Karpas-422 (cell line): ENCODE measurements around the gene CD86. TPM values are rescaled to one million over a fixed set of nuclear protein-coding genes. Genes with fewer than 3 reads are reported as not detected.

ENCODE experiments used
- DNase-seq: peaks from one replicate; pipeline ENCODE4 v3.0.0-alpha.2; 2015
- H2AFZ ChIP-seq: fragments of 200-600 bp; sonication (generic); 2 replicates; pipeline ENCODE4 v1.6.1; 2014; ENCODE audit warnings: antibody characterized with exemption, low read length, mixed read lengths
- H3K27ac ChIP-seq: fragments of 200-600 bp; sonication (generic); 2 replicates; pipeline ENCODE4 v1.5.1; 2014; ENCODE audit warnings: mild to moderate bottlenecking, low read length, moderate library complexity
- H3K27me3 ChIP-seq: fragments of 200-600 bp; sonication (generic); 2 replicates; pipeline ENCODE4 v1.6.1; 2014; ENCODE audit warnings: low read length, mixed read lengths
- H3K36me3 ChIP-seq: fragments of 200-600 bp; sonication (generic); 2 replicates; pipeline ENCODE4 v1.6.1; 2014; ENCODE audit warnings: low read length, mixed read lengths; ENCODE audit not compliant: insufficient read depth
- H3K4me1 ChIP-seq: fragments of 200-600 bp; sonication (generic); 2 replicates; pipeline ENCODE4 v1.6.1; 2014; ENCODE audit warnings: mild to moderate bottlenecking, low read length, mixed read lengths
- H3K4me2 ChIP-seq: fragments of 200-600 bp; sonication (generic); 2 replicates; pipeline ENCODE4 v1.6.1; 2014; ENCODE audit warnings: low read length, low read depth, mild to moderate bottlenecking; ENCODE audit not compliant: poor library complexity, severe bottlenecking
- H3K4me3 ChIP-seq: fragments of 200-600 bp; sonication (generic); 2 replicates; pipeline ENCODE4 v1.5.1; 2014; ENCODE audit warnings: mild to moderate bottlenecking, antibody characterized with exemption, low read length, mixed read lengths
- H3K79me2 ChIP-seq: fragments of 200-600 bp; sonication (generic); 2 replicates; pipeline ENCODE4 v1.6.1; 2014; ENCODE audit warnings: mild to moderate bottlenecking, low read length, mixed read lengths
- H3K9ac ChIP-seq: fragments of 200-600 bp; sonication (generic); 2 replicates; pipeline ENCODE4 v1.6.0; 2014; ENCODE audit warnings: low read length
- H3K9me2 ChIP-seq: fragments of 200-600 bp; sonication (generic), shearing (Covaris generic); replicated peaks from 2 replicates; pipeline ENCODE4 v1.6.0; 2014; ENCODE audit warnings: mild to moderate bottlenecking, low read length, moderate library complexity; ENCODE audit not compliant: insufficient read depth
- H3K9me3 ChIP-seq: fragments of 300-700, 200-600 bp; sonication (generic); 2 replicates; pipeline ENCODE4 v1.6.1; 2014; ENCODE audit warnings: low read length, mixed read lengths
- H4K20me1 ChIP-seq: fragments of 200-600 bp; sonication (generic); 2 replicates; pipeline ENCODE4 v1.6.1; 2014; ENCODE audit warnings: mild to moderate bottlenecking, antibody characterized with exemption, low read length, low read depth; ENCODE audit not compliant: insufficient read depth
- total RNA-seq: library from RNA; depleted of rRNA; stranded (reverse); fragments of >200 nt; shearing (Covaris generic); gene quantifications from 2 replicates; pipeline ENCODE4 v1.2.3, GENCODE V29; 2014; ENCODE audit warnings: low replicate concordance

Gene CD86
- total RNA-seq, 1 experiment from 2014 or later, result 24.4 TPM

DNA sequence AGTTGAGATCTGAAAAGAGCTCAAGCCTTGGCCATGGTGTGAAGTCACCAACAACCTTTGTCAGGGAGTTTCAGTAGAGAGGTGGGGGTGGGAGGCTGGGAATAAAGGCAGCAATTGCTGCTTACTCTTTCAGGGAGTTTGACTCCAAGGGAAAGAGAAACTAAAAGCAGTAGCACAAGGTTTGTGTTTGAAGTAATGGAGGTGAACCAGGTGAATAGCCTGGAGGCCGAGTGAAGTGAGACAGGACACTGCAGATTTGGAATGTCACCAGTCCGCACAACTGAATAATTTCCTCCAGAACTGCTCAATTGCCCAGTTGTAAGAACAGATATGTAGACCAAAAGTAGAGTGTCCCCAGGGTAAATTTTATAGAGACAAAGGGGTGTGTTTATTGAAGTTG, 44.1 kb downstream of the CD86 start:
- no peaks in the 10 kb centered on the region for H3K9me2 ChIP-seq
- no peak for DNase-seq
- no peaks in the 10 kb centered on the region for H4K20me1 ChIP-seq
- H3K4me2 ChIP-seq, result no peak overlapping the region
- no peaks in the 10 kb centered on the region for H3K9me3 ChIP-seq
- H3K9ac ChIP-seq, result no peak overlapping the region
- peaks cover 34% of the 10 kb centered on the region for H3K4me1 ChIP-seq
- H3K27me3 ChIP-seq, result no peaks in the 10 kb centered on the region
- H3K4me3 ChIP-seq, result no peak overlapping the region
- H3K79me2 ChIP-seq, result no peaks in the 10 kb centered on the region
- H3K27ac ChIP-seq, result no peak overlapping the region
- H3K36me3 ChIP-seq, result no peaks in the 10 kb centered on the region
- H2AFZ ChIP-seq, result no peak overlapping the region

GRCh38 chr3:122100083-122100482, 44.9 kb downstream of the CD86 start:
- H3K4me3 ChIP-seq, result no peak overlapping the region
- no peak overlapping the region for H3K9ac ChIP-seq
- no peaks in the 10 kb centered on the region for H4K20me1 ChIP-seq
- H3K9me3 ChIP-seq, result no peaks in the 10 kb centered on the region
- no peak overlapping the region for H3K4me2 ChIP-seq
- H3K27ac ChIP-seq, result no peak overlapping the region
- no peaks in the 10 kb centered on the region for H3K9me2 ChIP-seq
- no peaks in the 10 kb centered on the region for H3K36me3 ChIP-seq
- no peak overlapping the region for H2AFZ ChIP-seq
- H3K4me1 ChIP-seq, result peaks cover 31% of the 10 kb centered on the region
- H3K27me3 ChIP-seq, result no peaks in the 10 kb centered on the region
- no peak for DNase-seq
- H3K79me2 ChIP-seq, result no peaks in the 10 kb centered on the region

- Histone ChIP-seq H3K4me1 (peaks cover 31% of the 10 kb centered on the region), H3K27ac (no peak overlapping the region), H3K4me3 (peak overlapping the region; percentile 1; the same call in 1 of the 2 replicates), H3K9me3 (no peaks in the 10 kb centered on the region), H4K20me1 (no peaks in the 10 kb centered on the region), H3K4me2 (peak overlapping the region; percentile 39), H2AFZ (peak overlapping the region; percentile 5), H3K9me2 (no peaks in the 10 kb centered on the region), H3K36me3 (no peaks in the 10 kb centered on the region), H3K9ac (peak overlapping the region; percentile 14; the same call in 1 of the 2 replicates), H3K79me2 (no peaks in the 10 kb centered on the region), H3K27me3 (no peaks in the 10 kb centered on the region)
- peak; percentile 92 for DNase-seq
These were observed 45.7 kb downstream of the CD86 start for GRCh38 chr3:122100591-122101463.

- Histone ChIP-seq H3K4me2 (peak overlapping the region; percentile 39), H3K4me3 (no peak overlapping the region), H3K79me2 (no peaks in the 10 kb centered on the region)
These were observed 46.5 kb downstream of the CD86 start for GRCh38 chr3:122101646-122102045.

DNA sequence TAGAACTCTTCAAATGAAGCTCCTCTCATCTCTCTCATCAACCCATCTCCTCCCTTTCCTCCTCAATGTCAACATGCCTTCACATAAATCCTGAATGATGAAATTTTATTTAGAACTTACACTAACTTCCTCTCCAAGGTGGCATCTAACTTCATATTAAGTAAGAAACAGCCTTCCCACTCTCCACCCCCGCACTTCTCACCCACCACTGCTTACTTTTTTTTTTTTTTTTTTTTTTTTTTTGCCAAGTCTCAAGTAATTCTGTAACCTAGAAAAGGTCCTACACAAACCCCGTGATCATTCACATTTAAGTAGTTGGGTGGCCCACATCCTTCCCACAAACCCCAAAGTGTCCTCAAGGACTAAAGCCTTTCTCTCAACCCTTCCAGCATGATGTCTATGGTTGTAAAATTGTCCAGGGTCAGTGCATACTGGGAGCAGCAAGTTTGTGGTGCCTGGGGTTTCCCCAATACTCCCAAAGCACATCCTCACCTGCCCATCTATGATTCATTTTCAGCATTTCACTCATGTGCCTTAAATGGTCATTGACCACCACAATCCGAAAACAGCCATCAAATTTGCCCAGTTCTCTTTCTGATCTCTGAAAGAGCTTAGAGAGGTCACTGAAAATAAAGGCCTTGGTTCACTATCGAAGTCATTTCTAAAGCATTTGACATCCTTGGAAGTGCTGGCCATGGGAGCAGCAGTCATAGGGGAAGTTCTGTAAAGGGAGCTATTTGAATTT, 47.2 kb downstream of the CD86 start:
- Histone ChIP-seq H3K4me2 (no peak overlapping the region), H3K9me2 (no peaks in the 10 kb centered on the region), H3K36me3 (no peaks in the 10 kb centered on the region), H3K27ac (no peak overlapping the region), H3K4me3 (no peak overlapping the region), H3K27me3 (no peaks in the 10 kb centered on the region), H3K4me1 (peaks cover 21% of the 10 kb centered on the region), H3K9me3 (no peaks in the 10 kb centered on the region), H2AFZ (no peak overlapping the region), H3K9ac (no peak overlapping the region), H3K79me2 (no peaks in the 10 kb centered on the region), H4K20me1 (no peaks in the 10 kb centered on the region)
- no peak for DNase-seq

More at GRCh38 chr3:122101646-122102045, 46.5 kb downstream of the CD86 start:
- no peak overlapping the region for H3K27ac ChIP-seq
- H3K9me3 ChIP-seq, result no peaks in the 10 kb centered on the region
- no peaks in the 10 kb centered on the region for H3K36me3 ChIP-seq
- no peaks in the 10 kb centered on the region for H3K9me2 ChIP-seq
- peak; percentile 90 for DNase-seq
- no peak overlapping the region for H3K9ac ChIP-seq
- no peaks in the 10 kb centered on the region for H3K27me3 ChIP-seq
- no peak overlapping the region for H2AFZ ChIP-seq
- no peaks in the 10 kb centered on the region for H4K20me1 ChIP-seq
- H3K4me1 ChIP-seq, result peaks cover 28% of the 10 kb centered on the region

- Histone ChIP-seq H3K9me3 (no peaks in the 10 kb centered on the region), H3K36me3 (no peaks in the 10 kb centered on the region), H2AFZ (no peak overlapping the region), H3K79me2 (no peaks in the 10 kb centered on the region), H3K4me3 (no peak overlapping the region), H3K27ac (no peak overlapping the region), H4K20me1 (no peaks in the 10 kb centered on the region), H3K27me3 (no peaks in the 10 kb centered on the region), H3K9me2 (no peaks in the 10 kb centered on the region), H3K9ac (no peak overlapping the region), H3K4me1 (peaks cover 8% of the 10 kb centered on the region), H3K4me2 (no peak overlapping the region)
- DNase-seq, result no peak
These were observed 48.8 kb downstream of the CD86 start for GRCh38 chr3:122103821-122104514.

GRCh38 chr3:122104515-122105194, 49.5 kb downstream of the CD86 start:
- no peaks in the 10 kb centered on the region for H3K79me2 ChIP-seq
- no peak overlapping the region for H3K9ac ChIP-seq
- H2AFZ ChIP-seq, result no peak overlapping the region
- no peak overlapping the region for H3K4me3 ChIP-seq
- peaks cover 8% of the 10 kb centered on the region for H3K4me1 ChIP-seq
- H3K36me3 ChIP-seq, result no peaks in the 10 kb centered on the region
- H3K27me3 ChIP-seq, result no peaks in the 10 kb centered on the region
- no peaks in the 10 kb centered on the region for H3K9me3 ChIP-seq
- H4K20me1 ChIP-seq, result no peaks in the 10 kb centered on the region
- no peak overlapping the region for H3K27ac ChIP-seq
- H3K4me2 ChIP-seq, result no peak overlapping the region
- H3K9me2 ChIP-seq, result no peaks in the 10 kb centered on the region
- no peak for DNase-seq
